Activated T-cell treated with anti-CD3 and anti-CD28 coated beads, Interleukin-2, amount 50 U/mL, for 4 hours (primary cell): ENCODE measurements around the gene HGF. TPM values are rescaled to one million over a fixed set of nuclear protein-coding genes. Genes with fewer than 3 reads are reported as not detected.
"Not testable (repeated sequence)": the region's sequence is repeated elsewhere in the genome, so short reads cannot be mapped to it uniquely, and the experiment has no call there.

Experiments
- ATAC-seq, 2 donors: fragments of 200-7000 bp; cut with Tn5 transposase; one replicate each; pipeline ENCODE4 v1.10.0; 2021
- DNase-seq: peaks from one replicate; pipeline ENCODE4 v3.0.0-alpha.2; 2020
- H3K27me3 Mint-ChIP-seq: one replicate; pipeline ENCODE4 v1.8.0; 2021; ENCODE audit warnings: low read depth, mixed read lengths
- H3K36me3 Mint-ChIP-seq: one replicate; pipeline ENCODE4 v1.8.0; 2022; ENCODE audit warnings: mixed read lengths; ENCODE audit not compliant: insufficient read depth
- H3K4me1 Mint-ChIP-seq: one replicate; pipeline ENCODE4 v1.8.0; 2021; ENCODE audit warnings: low read depth, mixed read lengths
- H3K4me3 Mint-ChIP-seq: one replicate; pipeline ENCODE4 v1.8.0; 2021; ENCODE audit warnings: mild to moderate bottlenecking, moderate library complexity, mixed read lengths
- H3K9me3 Mint-ChIP-seq: one replicate; pipeline ENCODE4 v1.8.0; 2021; ENCODE audit warnings: mixed read lengths
- total RNA-seq, 3 donors: library from RNA; stranded (reverse); gene quantifications; one replicate each; pipeline ENCODE4 v1.2.1, GENCODE V29; 2021

The HGF gene
- total RNA-seq, 3 donors from 2014 or later, result 0.16 TPM; not detected in 2

GRCh38 chr7:81754918-81755696 lies 14.7 kb downstream of the HGF start:
- Mint-ChIP-seq H3K36me3 (no peaks in the 10 kb centered on the region), H3K4me3 (no peak overlapping the region), H3K9me3 (peaks cover 5% of the 10 kb centered on the region), H3K27me3 (no peaks in the 10 kb centered on the region), H3K4me1 (no peaks in the 10 kb centered on the region)
- DNase-seq (no peak), ATAC-seq (no peak)

GRCh38 chr7:81753392-81753791 lies 16.5 kb downstream of the HGF start:
- Mint-ChIP-seq H3K4me3 (no peak overlapping the region), H3K36me3 (no peaks in the 10 kb centered on the region), H3K4me1 (no peaks in the 10 kb centered on the region), H3K27me3 (no peaks in the 10 kb centered on the region), H3K9me3 (peaks cover 8% of the 10 kb centered on the region)
- ATAC-seq, result no peak
- DNase-seq, result no peak

DNA sequence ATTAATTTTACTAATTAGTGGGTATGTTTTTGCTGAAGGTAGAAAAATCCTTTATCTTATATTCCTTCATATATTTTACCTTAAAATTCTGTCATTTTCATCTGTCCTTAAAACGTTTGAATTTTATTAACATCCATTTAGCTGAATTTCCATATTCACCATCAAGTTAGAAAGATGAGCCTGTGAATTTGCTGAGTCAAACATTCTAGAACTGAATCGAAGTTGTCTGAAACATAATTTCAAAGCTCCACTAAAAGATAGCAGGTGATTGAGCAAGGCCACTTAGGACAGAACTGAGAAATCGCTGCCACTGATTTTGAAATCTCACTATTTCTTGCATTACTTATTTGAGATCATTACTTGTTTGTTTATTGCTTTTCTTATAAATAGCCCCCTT lies 17.5 kb downstream of the HGF start:
- DNase-seq (no peak), ATAC-seq (no peak)
- H3K4me1 Mint-ChIP-seq, result no peaks in the 10 kb centered on the region
- no peak overlapping the region for H3K4me3 Mint-ChIP-seq
- H3K27me3 Mint-ChIP-seq, result no peaks in the 10 kb centered on the region
- peaks cover 9% of the 10 kb centered on the region for H3K9me3 Mint-ChIP-seq
- no peaks in the 10 kb centered on the region for H3K36me3 Mint-ChIP-seq

DNA sequence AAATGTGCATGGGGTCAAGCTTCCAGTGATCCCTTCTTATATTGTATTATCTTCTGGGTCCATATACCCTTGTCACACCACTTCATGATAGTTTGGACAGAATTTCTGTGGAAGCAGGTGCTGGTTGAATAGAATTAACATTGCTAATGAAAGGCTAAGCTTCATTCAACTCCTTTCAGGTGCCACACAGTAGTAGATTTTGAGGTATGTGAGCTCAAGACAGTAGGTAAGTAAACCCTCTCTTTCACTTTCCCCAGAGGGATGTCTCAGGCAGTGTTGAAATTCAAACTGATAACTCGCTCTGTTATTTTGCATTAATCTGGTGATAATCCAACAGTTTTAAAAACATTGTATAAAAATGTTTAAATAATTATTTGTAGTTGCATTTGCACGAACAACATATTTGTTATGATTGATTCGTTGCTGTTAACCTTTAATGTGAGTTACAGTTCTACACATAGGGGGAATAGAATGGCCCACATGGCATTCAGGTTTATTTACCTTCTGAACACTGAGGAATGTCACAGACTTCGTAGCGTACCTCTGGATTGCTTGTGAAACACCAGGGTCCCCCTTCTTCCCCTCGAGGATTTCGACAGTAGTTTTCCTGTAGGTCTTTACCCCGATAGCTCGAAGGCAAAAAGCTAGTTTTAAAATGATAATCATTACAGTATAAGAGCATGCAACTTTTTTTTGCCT lies 18.1 kb downstream of the HGF start:
- ATAC-seq (no peak), DNase-seq (no peak)
- no peak overlapping the region for H3K4me3 Mint-ChIP-seq
- H3K27me3 Mint-ChIP-seq, result no peaks in the 10 kb centered on the region
- H3K36me3 Mint-ChIP-seq, result no peaks in the 10 kb centered on the region
- H3K4me1 Mint-ChIP-seq, result no peaks in the 10 kb centered on the region
- peaks cover 9% of the 10 kb centered on the region for H3K9me3 Mint-ChIP-seq

- DNase-seq (no peak), ATAC-seq (no peak)
- Mint-ChIP-seq H3K4me1 (no peaks in the 10 kb centered on the region), H3K9me3 (peaks cover 13% of the 10 kb centered on the region), H3K27me3 (no peaks in the 10 kb centered on the region), H3K36me3 (no peaks in the 10 kb centered on the region), H3K4me3 (no peak overlapping the region)
Measured at GRCh38 chr7:81745637-81746036, 24.2 kb downstream of the HGF start.

- Mint-ChIP-seq H3K4me3 (no peak overlapping the region), H3K36me3 (no peaks in the 10 kb centered on the region), H3K27me3 (no peaks in the 10 kb centered on the region), H3K9me3 (peaks cover 13% of the 10 kb centered on the region), H3K4me1 (no peaks in the 10 kb centered on the region)
- ATAC-seq (no peak), DNase-seq (no peak)
Measured at GRCh38 chr7:81744389-81744788, 25.5 kb downstream of the HGF start.

DNA sequence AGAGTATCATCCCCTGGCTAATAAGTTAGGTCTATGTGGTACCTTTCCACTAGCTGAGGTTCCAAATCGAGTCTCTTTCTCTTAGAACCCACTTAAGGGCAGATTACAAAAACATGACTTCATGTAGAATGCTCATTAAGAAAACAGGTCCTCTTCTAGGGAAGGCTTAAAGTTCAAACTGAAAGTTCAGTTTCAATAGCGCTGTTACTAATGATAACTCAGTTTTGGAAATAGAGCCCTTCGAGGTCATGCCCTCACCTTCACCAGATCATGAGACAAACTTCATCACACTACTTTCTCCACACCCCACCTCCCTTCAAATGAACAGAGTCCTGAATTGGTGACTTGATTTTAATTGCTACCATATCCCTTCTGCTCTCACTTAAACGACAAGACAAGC lies 26.2 kb downstream of the HGF start:
- H3K4me1 Mint-ChIP-seq, result no peaks in the 10 kb centered on the region
- no peaks in the 10 kb centered on the region for H3K36me3 Mint-ChIP-seq
- no peak for DNase-seq
- peaks cover 13% of the 10 kb centered on the region for H3K9me3 Mint-ChIP-seq
- no peak for ATAC-seq
- H3K4me3 Mint-ChIP-seq, result no peak overlapping the region
- no peaks in the 10 kb centered on the region for H3K27me3 Mint-ChIP-seq

- Mint-ChIP-seq H3K9me3 (peaks cover 9% of the 10 kb centered on the region), H3K4me3 (no peak overlapping the region), H3K27me3 (no peaks in the 10 kb centered on the region), H3K4me1 (no peaks in the 10 kb centered on the region), H3K36me3 (no peaks in the 10 kb centered on the region)
- ATAC-seq, result no peak
- DNase-seq, result no peak
Measured at GRCh38 chr7:81743201-81743600, 26.6 kb downstream of the HGF start.

DNA sequence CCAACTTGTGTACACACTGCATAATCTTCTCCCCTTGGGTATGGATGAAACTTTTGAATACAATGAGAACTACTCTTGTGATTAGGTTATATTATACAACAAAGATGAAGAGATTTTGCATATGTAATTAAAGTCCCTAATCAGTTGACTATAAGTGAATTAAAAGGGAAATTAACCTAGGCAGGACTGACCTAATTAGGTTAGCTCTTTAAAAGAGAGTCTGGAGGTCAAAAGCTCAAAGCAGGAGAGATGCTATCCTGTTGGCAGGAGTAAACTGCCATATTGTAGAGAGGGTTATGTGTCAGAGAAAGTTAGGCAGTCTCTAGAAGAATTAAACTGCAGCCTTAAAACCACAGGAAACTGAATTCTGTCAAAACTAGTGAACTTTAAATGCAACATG lies 29.4 kb downstream of the HGF start:
- ATAC-seq (no peak), DNase-seq (no peak)
- peaks cover 9% of the 10 kb centered on the region for H3K9me3 Mint-ChIP-seq
- no peaks in the 10 kb centered on the region for H3K36me3 Mint-ChIP-seq
- H3K4me3 Mint-ChIP-seq, result no peak overlapping the region
- H3K4me1 Mint-ChIP-seq, result no peaks in the 10 kb centered on the region
- no peaks in the 10 kb centered on the region for H3K27me3 Mint-ChIP-seq

DNA sequence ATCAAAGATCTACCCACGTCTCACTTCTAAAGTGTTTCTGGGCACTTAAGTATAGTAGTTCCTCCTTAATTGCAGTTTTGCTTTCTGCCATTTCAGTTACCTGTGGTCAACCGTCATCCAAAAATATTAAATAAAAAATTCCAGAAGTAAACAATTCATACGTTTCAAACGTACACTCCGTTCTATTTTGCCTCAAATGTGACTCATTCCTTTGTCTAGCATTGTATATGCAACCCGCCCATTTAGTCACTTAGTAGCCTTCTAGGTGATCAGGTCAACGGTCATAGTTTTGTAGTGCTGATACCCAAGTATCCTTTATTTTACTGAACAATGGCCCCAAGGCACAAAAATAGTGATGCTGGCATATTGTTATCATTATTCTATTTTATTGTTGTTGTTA lies 33.8 kb downstream of the HGF start:
- no peak overlapping the region for H3K4me3 Mint-ChIP-seq
- H3K4me1 Mint-ChIP-seq, result no peaks in the 10 kb centered on the region
- no peaks in the 10 kb centered on the region for H3K27me3 Mint-ChIP-seq
- peaks cover 6% of the 10 kb centered on the region for H3K9me3 Mint-ChIP-seq
- no peaks in the 10 kb centered on the region for H3K36me3 Mint-ChIP-seq
- ATAC-seq, result no peak
- no peak for DNase-seq

- Mint-ChIP-seq H3K36me3 (no peaks in the 10 kb centered on the region), H3K4me3 (no peak overlapping the region), H3K4me1 (no peaks in the 10 kb centered on the region), H3K27me3 (no peaks in the 10 kb centered on the region), H3K9me3 (peaks cover 6% of the 10 kb centered on the region)
- no peak for ATAC-seq
- DNase-seq, result no peak
Measured at GRCh38 chr7:81725812-81726127, 44.1 kb downstream of the HGF start.

DNA sequence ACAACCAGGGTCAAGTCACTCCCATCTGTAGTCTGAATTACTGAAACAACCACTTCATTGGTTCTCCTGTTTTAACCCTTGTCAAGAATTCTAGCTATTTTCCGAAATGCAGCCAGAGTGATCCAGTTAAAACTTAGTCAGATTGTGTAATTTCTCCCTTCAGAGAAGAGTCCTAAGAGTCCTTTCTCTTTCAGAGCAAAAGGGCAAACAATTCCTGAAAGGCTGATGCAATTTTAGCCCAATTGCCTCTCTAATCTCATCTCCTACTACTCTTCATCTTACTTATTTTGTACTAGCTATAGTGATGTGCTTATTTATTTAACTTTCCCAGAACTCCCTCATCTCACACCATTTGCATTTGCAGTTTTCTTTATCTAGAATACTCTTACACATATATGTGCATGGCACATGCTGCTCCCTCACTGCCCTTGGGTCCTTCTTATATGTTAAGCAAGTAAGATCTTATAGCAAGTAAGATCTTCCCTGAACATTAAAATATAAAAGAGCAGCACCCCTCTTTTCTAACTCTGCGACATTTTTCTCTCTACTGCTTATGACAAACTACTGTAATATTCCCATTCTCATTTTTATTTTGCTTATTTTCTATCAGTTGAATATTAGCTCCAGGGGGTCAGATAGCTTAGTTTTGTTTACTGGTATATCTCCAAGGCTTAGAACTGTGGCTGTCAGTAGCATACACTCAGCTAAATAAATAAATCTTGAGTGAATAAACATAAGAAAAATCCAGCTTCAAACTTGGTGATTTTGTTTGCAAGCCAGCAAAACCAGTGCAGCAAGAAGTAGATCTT lies 44.6 kb downstream of the HGF start:
- Mint-ChIP-seq H3K27me3 (no peaks in the 10 kb centered on the region), H3K4me3 (no peak overlapping the region), H3K36me3 (no peaks in the 10 kb centered on the region), H3K9me3 (peaks cover 6% of the 10 kb centered on the region), H3K4me1 (no peaks in the 10 kb centered on the region)
- DNase-seq (no peak), ATAC-seq (no peak)

- H3K4me3 Mint-ChIP-seq, H3K27me3 Mint-ChIP-seq, DNase-seq, H3K36me3 Mint-ChIP-seq, H3K4me1 Mint-ChIP-seq, ATAC-seq: not testable (repeated sequence)
- peaks cover 10% of the 10 kb centered on the region for H3K9me3 Mint-ChIP-seq
Measured at GRCh38 chr7:81722250-81722649, 47.6 kb downstream of the HGF start.

- no peaks in the 10 kb centered on the region for H3K36me3 Mint-ChIP-seq
- no peaks in the 10 kb centered on the region for H3K4me1 Mint-ChIP-seq
- ATAC-seq (no peak), DNase-seq (no peak)
- no peak overlapping the region for H3K4me3 Mint-ChIP-seq
- H3K9me3 Mint-ChIP-seq, result peaks cover 10% of the 10 kb centered on the region
- no peaks in the 10 kb centered on the region for H3K27me3 Mint-ChIP-seq
Measured at GRCh38 chr7:81721437-81721836, 48.4 kb downstream of the HGF start.

DNA sequence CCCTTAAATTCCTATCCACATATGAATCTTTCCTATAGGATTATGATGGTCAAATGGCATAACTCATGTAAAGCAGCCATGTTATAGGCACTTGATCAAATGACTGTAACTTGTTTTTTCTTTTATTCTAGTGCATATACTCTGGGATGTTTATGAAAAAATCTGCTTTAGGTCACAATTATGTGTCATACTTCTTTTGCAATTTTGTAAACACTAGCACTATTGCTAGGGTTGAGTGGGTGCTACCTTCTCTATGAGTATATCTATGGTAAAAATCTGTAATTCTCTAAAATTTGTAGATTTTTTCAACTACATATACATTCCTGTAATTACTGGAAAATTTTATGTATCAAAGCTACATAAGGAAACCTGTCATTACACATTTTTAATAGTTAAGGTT lies 50.0 kb downstream of the HGF start:
- Mint-ChIP-seq H3K27me3 (no peaks in the 10 kb centered on the region), H3K4me1 (no peaks in the 10 kb centered on the region), H3K36me3 (no peaks in the 10 kb centered on the region), H3K4me3 (no peak overlapping the region), H3K9me3 (peaks cover 4% of the 10 kb centered on the region)
- no peak for DNase-seq
- no peak for ATAC-seq
